ENCODE data around the gene SUSD2. TPM values are rescaled to one million over a fixed set of nuclear protein-coding genes. Genes with fewer than 3 reads are reported as not detected.
A peak's percentile ranks its signal among the peaks of the same experiment; 100 is the strongest.

SUSD2 gene
- polyA plus RNA-seq, 1 experiment: 5.2 TPM

DNA sequence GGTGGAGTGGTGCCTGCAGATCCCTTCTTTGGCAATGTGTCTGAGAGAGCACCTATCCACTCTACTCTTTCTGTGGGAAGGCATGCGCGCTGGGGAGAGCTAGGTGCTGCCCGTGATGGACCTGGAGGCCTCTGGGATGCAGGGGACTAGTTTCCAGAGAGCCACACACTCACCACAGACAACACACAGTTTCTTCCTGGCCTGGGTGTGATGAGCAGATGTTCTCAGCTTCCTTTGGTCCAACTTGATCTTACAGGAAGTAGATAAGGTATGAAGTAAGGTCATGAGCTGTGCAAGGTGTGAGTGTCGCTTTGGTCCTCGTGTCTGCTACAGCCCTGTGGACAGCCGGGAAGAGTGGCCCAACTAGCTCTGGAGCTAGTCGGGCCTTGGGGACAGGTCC lies 27.3 kb upstream of the SUSD2 start:
- no peaks in the 10 kb centered on the region for H3K27me3 ChIP-seq (ENCODE audit: control insufficient read depth, insufficient read depth, low read length)
- TF ChIP-seq, protein P1, sequence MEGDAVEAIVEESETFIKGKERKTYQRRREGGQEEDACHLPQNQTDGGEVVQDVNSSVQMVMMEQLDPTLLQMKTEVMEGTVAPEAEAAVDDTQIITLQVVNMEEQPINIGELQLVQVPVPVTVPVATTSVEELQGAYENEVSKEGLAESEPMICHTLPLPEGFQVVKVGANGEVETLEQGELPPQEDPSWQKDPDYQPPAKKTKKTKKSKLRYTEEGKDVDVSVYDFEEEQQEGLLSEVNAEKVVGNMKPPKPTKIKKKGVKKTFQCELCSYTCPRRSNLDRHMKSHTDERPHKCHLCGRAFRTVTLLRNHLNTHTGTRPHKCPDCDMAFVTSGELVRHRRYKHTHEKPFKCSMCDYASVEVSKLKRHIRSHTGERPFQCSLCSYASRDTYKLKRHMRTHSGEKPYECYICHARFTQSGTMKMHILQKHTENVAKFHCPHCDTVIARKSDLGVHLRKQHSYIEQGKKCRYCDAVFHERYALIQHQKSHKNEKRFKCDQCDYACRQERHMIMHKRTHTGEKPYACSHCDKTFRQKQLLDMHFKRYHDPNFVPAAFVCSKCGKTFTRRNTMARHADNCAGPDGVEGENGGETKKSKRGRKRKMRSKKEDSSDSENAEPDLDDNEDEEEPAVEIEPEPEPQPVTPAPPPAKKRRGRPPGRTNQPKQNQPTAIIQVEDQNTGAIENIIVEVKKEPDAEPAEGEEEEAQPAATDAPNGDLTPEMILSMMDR (IDR thresholded peaks at IDR 0.05; ENCODE audit: insufficient read depth, low read depth, low read length): no peak
- no peak overlapping the region for H3K4me3 ChIP-seq (ENCODE audit: low read depth, low read length)
- no peak for DNase-seq (ENCODE audit: low read depth)
- ChIA-PET CTCF (interaction anchor here (0.7 to 5.4 kb wide), 4 partner anchors 14 to 42 kb away, joined by 3 to 66 read pairs (median 3); no protein-coding TSS in a partner anchor), POLR2A (no interaction called here)
- H3K36me3 ChIP-seq (ENCODE audit: control insufficient read depth, insufficient read depth, low read length): peaks cover 3% of the 10 kb centered on the region

DNA sequence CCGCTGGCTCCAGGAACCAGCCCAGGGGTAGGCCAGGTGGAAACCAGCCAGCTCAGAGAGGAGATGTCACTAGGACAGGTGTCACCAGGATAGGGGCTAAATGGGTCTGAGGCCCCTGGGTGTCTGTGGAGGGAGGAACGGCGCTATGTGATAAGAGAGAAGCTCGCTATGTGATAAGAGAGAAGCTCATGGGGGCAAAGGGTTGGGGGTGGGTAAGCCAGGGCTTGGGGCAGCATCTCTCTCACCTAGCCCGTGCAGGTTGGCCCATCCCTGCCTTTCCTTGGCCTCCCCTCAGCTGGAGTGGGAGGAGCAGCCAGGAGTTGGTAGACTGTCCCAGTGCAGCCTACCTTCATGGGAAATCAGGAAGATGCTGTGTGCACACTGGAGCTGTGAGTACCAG lies 26.5 kb upstream of the SUSD2 start:
- Histone ChIP-seq H3K27me3 (ENCODE audit: control insufficient read depth, insufficient read depth, low read length) (no peaks in the 10 kb centered on the region), H3K36me3 (ENCODE audit: control insufficient read depth, insufficient read depth, low read length) (peaks cover 3% of the 10 kb centered on the region), H3K4me3 (ENCODE audit: low read depth, low read length) (no peak overlapping the region)
- DNase-seq (ENCODE audit: low read depth): no peak
- ChIA-PET CTCF (interaction anchor here (1.0 to 5.6 kb wide), 10 partner anchors 8 to 95 kb away, joined by 3 to 66 read pairs (median 18); no protein-coding TSS in a partner anchor), POLR2A (interaction anchor here (0.5 kb wide), 1 partner anchor 21 kb away, joined by 3 read pairs; no protein-coding TSS in a partner anchor)
- TF ChIP-seq, protein P1 (IDR thresholded peaks at IDR 0.05; ENCODE audit: insufficient read depth, low read depth, low read length): no peak

DNA sequence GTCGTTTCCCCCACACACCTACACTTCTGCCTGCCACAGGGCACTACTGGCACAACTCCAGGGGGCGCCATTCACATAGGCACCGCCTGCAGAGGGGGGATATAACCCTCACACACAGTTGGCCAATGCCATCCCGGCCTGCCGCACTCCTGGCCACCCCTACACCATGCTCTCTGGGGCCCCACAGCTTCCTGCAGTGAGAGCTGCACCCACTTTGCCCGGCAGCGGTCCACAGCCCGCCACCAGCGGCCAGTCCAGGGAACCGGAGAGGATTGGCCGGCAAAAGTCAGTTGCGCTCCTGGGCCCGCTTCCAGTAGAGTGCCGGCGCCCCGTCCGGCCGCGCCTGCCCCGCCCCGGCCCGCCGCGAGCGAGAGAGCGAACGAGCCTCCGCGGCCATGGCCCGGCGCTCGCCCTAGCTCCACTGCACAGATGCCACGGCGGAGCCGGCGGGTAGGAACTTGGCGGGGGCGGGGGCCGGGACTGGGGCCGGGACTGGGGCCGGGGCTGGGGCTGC lies 25.6 kb upstream of the SUSD2 start:
- DNase-seq (ENCODE audit: low read depth): no peak
- ChIA-PET CTCF (interaction anchor here (0.8 to 5.6 kb wide), 14 partner anchors 8 to 96 kb away, joined by 3 to 66 read pairs (median 12); no protein-coding TSS in a partner anchor), POLR2A (no interaction called here)
- H3K4me3 ChIP-seq (ENCODE audit: low read depth, low read length): peak overlapping the region; percentile 65
- H3K36me3 ChIP-seq (ENCODE audit: control insufficient read depth, insufficient read depth, low read length): peaks cover 3% of the 10 kb centered on the region
- H3K27me3 ChIP-seq (ENCODE audit: control insufficient read depth, insufficient read depth, low read length): no peaks in the 10 kb centered on the region
- TF ChIP-seq, protein P1 (IDR thresholded peaks at IDR 0.05; ENCODE audit: insufficient read depth, low read depth, low read length): peak; percentile 62

DNA sequence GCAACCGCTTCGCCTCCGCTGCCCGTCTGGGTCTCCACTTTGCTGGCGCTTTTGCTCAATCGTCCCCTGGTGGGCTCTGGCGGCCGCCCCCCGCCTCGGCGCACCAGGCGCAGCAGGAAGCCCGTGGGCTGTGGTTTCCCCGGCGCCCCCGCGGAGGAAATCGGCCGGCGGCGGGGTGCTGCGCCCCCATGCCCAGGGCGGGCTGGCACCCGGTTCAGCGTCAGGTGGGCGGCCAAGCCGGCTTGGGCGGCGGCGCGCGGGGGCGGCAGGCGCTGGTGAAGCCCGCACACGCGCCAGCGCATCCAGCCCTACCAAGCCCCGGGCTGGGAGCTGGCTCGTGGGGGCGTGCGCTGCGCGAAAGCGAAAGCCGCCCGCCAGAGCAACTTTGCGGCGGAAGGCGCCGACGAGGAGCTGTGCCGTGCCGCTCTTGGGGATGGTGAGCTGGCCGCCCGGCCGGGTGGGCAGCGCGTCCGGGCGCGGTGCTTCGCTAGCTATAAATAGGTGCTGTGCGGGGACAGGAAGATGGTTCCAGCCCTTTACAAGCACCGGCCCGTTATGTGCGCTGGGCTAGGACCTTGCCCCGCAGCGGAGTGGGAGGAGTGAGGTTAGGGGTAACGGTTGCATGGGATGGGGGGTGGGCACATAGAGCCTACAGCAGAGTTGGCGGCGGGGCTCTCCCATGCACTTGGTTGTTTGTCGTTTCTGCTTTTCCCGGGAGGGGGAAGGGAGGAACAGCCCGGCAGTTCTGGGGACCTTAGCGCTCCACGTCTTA lies 25.0 kb upstream of the SUSD2 start:
- CTCF ChIA-PET: interaction anchor here (0.8 to 5.6 kb wide), 15 partner anchors 9 to 96 kb away, joined by 3 to 66 read pairs (median 12); no protein-coding TSS in a partner anchor
- POLR2A ChIA-PET: no interaction called here
- Histone ChIP-seq H3K27me3 (ENCODE audit: control insufficient read depth, insufficient read depth, low read length) (no peaks in the 10 kb centered on the region), H3K4me3 (ENCODE audit: low read depth, low read length) (peak overlapping the region; percentile 65), H3K36me3 (ENCODE audit: control insufficient read depth, insufficient read depth, low read length) (peaks cover 3% of the 10 kb centered on the region)
- TF ChIP-seq, protein P1 (IDR thresholded peaks at IDR 0.05; ENCODE audit: insufficient read depth, low read depth, low read length): no peak
- no peak for DNase-seq (ENCODE audit: low read depth)

All from BJ (cell line).